ENCODE data around the gene PRDM16.

Gene PRDM16

GRCh38 chr1:3136532-3136931, 67.5 kb downstream of the PRDM16 start:
- Histone ChIP-seq H3K36me3 (ENCODE audit: control insufficient read depth in 2 of 2, insufficient read depth in 1 of 2, low read length in 2 of 2) (no peaks in the 10 kb centered on the region), H3K4me3 (ENCODE audit: low read depth, low read length) (no peak overlapping the region), H3K27ac (ENCODE audit: extremely low read depth, low read depth, low read length) (no peak overlapping the region), H3K4me1 (ENCODE audit: control insufficient read depth, insufficient read depth, low read length) (peaks cover 4% of the 10 kb centered on the region; the same call in 1 of the 2 replicates), H3K9me3 (ENCODE audit: control insufficient read depth, insufficient read depth, low read depth, low read length) (no peaks in the 10 kb centered on the region)
- POLR2A ChIA-PET, result no interaction called here
- TF ChIP-seq ZIC2 (tag by site-specific recombination; IDR thresholded peaks at IDR 0.05), result peak; percentile 46
- no peak for TF ChIP-seq ZNF112 (tag by site-specific recombination; IDR thresholded peaks at IDR 0.05)
- CTCF ChIA-PET, result no interaction called here

GRCh38 chr1:3137111-3138100, 68.4 kb downstream of the PRDM16 start:
- no peak for TF ChIP-seq RBAK (tag by site-specific recombination; IDR thresholded peaks at IDR 0.05)
- TF ChIP-seq ZNF692 (tag by site-specific recombination; IDR thresholded peaks at IDR 0.05), result no peak
- no peak for TF ChIP-seq BCL11A (tag by site-specific recombination; IDR thresholded peaks at IDR 0.05; ENCODE audit: low read depth)
- TF ChIP-seq ZNF449 (tag by site-specific recombination; IDR thresholded peaks at IDR 0.05), result no peak
- TF ChIP-seq ZNF341 (tag by site-specific recombination; IDR thresholded peaks at IDR 0.05; ENCODE audit: low read depth), result no peak
- TF ChIP-seq SP3 (tag by site-specific recombination; IDR thresholded peaks at IDR 0.05), result no peak
- no peak for TF ChIP-seq ZNF701 (tag by site-specific recombination; IDR thresholded peaks at IDR 0.05)
- no peak for TF ChIP-seq OSR2 (tag by site-specific recombination; IDR thresholded peaks at IDR 0.05)
- no peak for TF ChIP-seq ZNF121 (tag by site-specific recombination; IDR thresholded peaks at IDR 0.05)
- TF ChIP-seq KLF8 (tag by site-specific recombination; IDR thresholded peaks at IDR 0.05), result no peak
- no peak for TF ChIP-seq AEBP2 (tag by site-specific recombination; IDR thresholded peaks at IDR 0.05; ENCODE audit: borderline replicate concordance)
- TF ChIP-seq ZNF132 (tag by site-specific recombination; IDR thresholded peaks at IDR 0.05; ENCODE audit: borderline replicate concordance), result no peak
- no peak for TF ChIP-seq GLI4 (tag by site-specific recombination; IDR thresholded peaks at IDR 0.05)
- TF ChIP-seq ZNF488 (tag by site-specific recombination; IDR thresholded peaks at IDR 0.05), result no peak
- TF ChIP-seq YY2 (tag by site-specific recombination; IDR thresholded peaks at IDR 0.05), result no peak
- no peak for TF ChIP-seq ZNF10 (tag by site-specific recombination; IDR thresholded peaks at IDR 0.05)
- TF ChIP-seq KLF16 (tag by site-specific recombination; IDR thresholded peaks at IDR 0.05), result no peak
- TF ChIP-seq ZNF529 (tag by site-specific recombination; IDR thresholded peaks at IDR 0.05; ENCODE audit: insufficient replicate concordance), result no peak
- no peak for TF ChIP-seq ZNF830 (tag by site-specific recombination; IDR thresholded peaks at IDR 0.05; ENCODE audit: low read depth)
- no peak for TF ChIP-seq ZBTB26 (tag by site-specific recombination; optimal IDR thresholded peaks at IDR 0.05)
- CTCF ChIA-PET, result no interaction called here
- H3K9me3 ChIP-seq (ENCODE audit: control insufficient read depth, insufficient read depth, low read depth, low read length), result no peaks in the 10 kb centered on the region
- POLR2A ChIA-PET, result no interaction called here
- no peak overlapping the region for H3K4me3 ChIP-seq (ENCODE audit: low read depth, low read length)
- H3K4me1 ChIP-seq (ENCODE audit: control insufficient read depth, insufficient read depth, low read length), result peaks cover 4% of the 10 kb centered on the region; the same call in 1 of the 2 replicates
- H3K27ac ChIP-seq (ENCODE audit: extremely low read depth, low read depth, low read length), result no peak overlapping the region
- H3K36me3 ChIP-seq (ENCODE audit: control insufficient read depth in 2 of 2, insufficient read depth in 1 of 2, low read length in 2 of 2), result no peaks in the 10 kb centered on the region
